Pancreas (tissue), 10 donors: ENCODE results near the gene RAI1. TPM values are rescaled to one million over a fixed set of nuclear protein-coding genes. Genes with fewer than 3 reads are reported as not detected.
A peak's percentile ranks its signal among the peaks of the same experiment; 100 is the strongest.

Experiments used
- ATAC-seq, 4 donors: fragments of 200-7000 bp; cut with Tn5 transposase; one replicate each; pipeline versions ENCODE4 v1.8.0 to v1.9.1; 2020; ENCODE audit warnings: mild to moderate bottlenecking in 4 of 4, moderate library complexity in 4 of 4
- DNase-seq, 6 donors: peaks; one replicate each; pipeline ENCODE4 v3.0.0-alpha.2; 2020
- FAIRE-seq: peaks from 2 replicates; lab custom pipeline; 2012; peaks lifted over from hg19 to GRCh38; lab: Jason Lieb, UNC
- H3K27ac ChIP-seq, 4 donors: fragments of 200-600 bp; sonication (generic); 1 replicate in 3 of 4; 2 replicates in 1 of 4; pipeline versions ENCODE4 v1.5.0 to v1.8.0; 2020
- H3K27me3 ChIP-seq, 4 donors: fragments of 200-600 bp; one replicate each; pipeline ENCODE4 v1.8.0; 2021
- H3K36me3 ChIP-seq, 3 donors: fragments of 200-600 bp; sonication (generic) in 1 of 3; one replicate each; pipeline versions ENCODE4 v1.5.0 to v1.8.0; 2020 to 2021
- H3K4me1 ChIP-seq, 3 donors: fragments of 200-600 bp; one replicate each; pipeline ENCODE4 v1.8.0; 2021
- H3K4me3 ChIP-seq, 4 donors: fragments of 200-600 bp; sonication (generic) in 2 of 4; one replicate each; pipeline versions ENCODE4 v1.5.0 to v1.8.0; 2020 to 2021
- H3K9me3 ChIP-seq, 4 donors: fragments of 200-600 bp; one replicate each; pipeline ENCODE4 v1.8.0; 2021
- WGBS, 2 donors: extraction: QIAGEN DNeasy Blood & Tissue Kit; methylation state at CpG; one replicate each; pipeline ENCODE4 v1.1.7; 2013; 5-methylcytosine and 5-hydroxymethylcytosine counted together
- intact Hi-C, 3 donors: fragments of 100-400 bp; cut with DNase I; formaldehyde crosslinking; loops; one replicate each; pipeline versions ENCODE4 v1.11.1 to v1.14.2; 2022
- polyA plus RNA-seq, 2 donors: library from polyadenylated mRNA; stranded (reverse); fragments of 200-250 nt; gene quantifications; one replicate each; pipeline ENCODE4 v1.2.3, GENCODE V29; 2013
- total RNA-seq, 6 donors: library from RNA; stranded (reverse); fragmentation: NEBNext Ultra II Directional in 4 of 6; extraction: Animal tissue kit (Norgen Biotek cat#: 25700) in 4 of 6; gene quantifications; one replicate each; pipeline versions ENCODE4 v1.2.1 to v1.2.4, GENCODE V29; 2021 to 2023
- TF ChIP-seq, protein P1 (sequence below), 4 donors: fragments of 200-600 bp; sonication (generic) in 3 of 4; IDR thresholded peaks; one replicate each; pipeline versions ENCODE4 v1.5.0 to v1.8.0; 2021; ENCODE audit warnings: antibody characterized with exemption in 4 of 4
- donor health status: healthy with polysubstance abuse.
- donor health status: DM: no; HTN: no; CAD: no; lungs with moderate emphysema.
- donor health status: DM: no; HTN: no; CAD: no.
- donor health status: control.
- donor health status: control.
- donor health status: Bipolar disorder and iron deficiency.
- donor health status: DM: yes; HTN: yes; CAD: no.
- donor health status: DM: no; HTN: no; CAD: no.
- donor health status: DM: no; HTN: no; CAD: no.
- donor health status: DM: yes; HTN: yes; CAD: no.

The RAI1 gene
- total and polyA plus RNA-seq, 8 donors, result 12.1 to 23.9 (median 16.7) TPM

DNA sequence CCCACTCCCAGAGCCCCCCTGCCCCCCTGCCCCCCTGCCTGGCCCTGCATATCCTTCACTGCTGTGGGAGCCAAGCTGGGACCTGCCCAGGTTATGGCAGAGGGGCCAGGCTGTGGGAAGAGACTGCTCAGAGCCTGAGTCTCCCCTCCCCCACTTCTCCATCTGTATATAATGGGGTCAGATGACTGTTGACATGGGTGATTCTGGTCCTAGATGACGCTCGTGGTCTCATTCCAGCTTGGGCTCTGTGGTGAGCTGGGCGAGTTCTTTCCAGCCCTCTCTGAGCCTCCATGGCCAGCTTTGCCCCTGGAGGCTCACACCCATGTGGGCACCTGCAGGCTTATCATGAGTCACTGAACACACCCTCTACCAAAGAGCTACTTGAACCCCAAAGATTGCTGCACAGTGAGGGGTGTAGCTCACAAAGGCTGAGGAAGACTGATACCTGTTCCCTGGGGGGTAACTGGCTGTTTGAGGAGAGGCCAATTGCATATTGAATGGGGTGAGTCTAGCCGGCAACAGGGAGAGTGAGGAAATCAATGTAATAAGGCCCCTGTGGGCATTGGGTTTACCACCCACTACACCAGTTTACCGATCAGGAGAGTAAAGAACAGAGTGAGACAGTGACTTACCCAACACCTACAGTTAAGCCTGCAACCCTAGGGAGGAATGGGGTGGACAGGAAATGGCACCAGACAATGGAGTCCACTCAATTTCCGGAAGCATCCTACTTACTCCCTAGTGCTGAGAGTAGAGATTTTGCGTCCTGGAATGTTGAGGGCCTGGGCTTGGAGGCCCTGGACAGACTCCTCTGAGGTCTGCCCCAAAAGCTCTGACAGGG lies 159.7 kb downstream of the RAI1 start:
- no peaks in the 10 kb centered on the region for H3K9me3 ChIP-seq
- H3K4me1 ChIP-seq, result peaks cover 34 to 52% (median 52%) of the 10 kb centered on the region in 3 donors
- H3K27ac ChIP-seq, result peak overlapping the region; percentile 94 to 99 (median 98)
- H3K36me3 ChIP-seq, result no peaks in the 10 kb centered on the region
- TF ChIP-seq, protein P1, sequence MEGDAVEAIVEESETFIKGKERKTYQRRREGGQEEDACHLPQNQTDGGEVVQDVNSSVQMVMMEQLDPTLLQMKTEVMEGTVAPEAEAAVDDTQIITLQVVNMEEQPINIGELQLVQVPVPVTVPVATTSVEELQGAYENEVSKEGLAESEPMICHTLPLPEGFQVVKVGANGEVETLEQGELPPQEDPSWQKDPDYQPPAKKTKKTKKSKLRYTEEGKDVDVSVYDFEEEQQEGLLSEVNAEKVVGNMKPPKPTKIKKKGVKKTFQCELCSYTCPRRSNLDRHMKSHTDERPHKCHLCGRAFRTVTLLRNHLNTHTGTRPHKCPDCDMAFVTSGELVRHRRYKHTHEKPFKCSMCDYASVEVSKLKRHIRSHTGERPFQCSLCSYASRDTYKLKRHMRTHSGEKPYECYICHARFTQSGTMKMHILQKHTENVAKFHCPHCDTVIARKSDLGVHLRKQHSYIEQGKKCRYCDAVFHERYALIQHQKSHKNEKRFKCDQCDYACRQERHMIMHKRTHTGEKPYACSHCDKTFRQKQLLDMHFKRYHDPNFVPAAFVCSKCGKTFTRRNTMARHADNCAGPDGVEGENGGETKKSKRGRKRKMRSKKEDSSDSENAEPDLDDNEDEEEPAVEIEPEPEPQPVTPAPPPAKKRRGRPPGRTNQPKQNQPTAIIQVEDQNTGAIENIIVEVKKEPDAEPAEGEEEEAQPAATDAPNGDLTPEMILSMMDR (IDR thresholded peaks at IDR 0.05), result no peak
- H3K27me3 ChIP-seq, result no peaks in the 10 kb centered on the region
- ATAC-seq (peak in 2 of 4 donors; percentile 0 to 1), FAIRE-seq (no peak), DNase-seq (no peak)
- peak overlapping the region in 2 of 4 donors; percentile 26 to 41 for H3K4me3 ChIP-seq
- intact Hi-C loops, result no loop called here
- 49 to 53% methylated on average over 7 of the region's 7 CpGs for WGBS, 2 donors

DNA sequence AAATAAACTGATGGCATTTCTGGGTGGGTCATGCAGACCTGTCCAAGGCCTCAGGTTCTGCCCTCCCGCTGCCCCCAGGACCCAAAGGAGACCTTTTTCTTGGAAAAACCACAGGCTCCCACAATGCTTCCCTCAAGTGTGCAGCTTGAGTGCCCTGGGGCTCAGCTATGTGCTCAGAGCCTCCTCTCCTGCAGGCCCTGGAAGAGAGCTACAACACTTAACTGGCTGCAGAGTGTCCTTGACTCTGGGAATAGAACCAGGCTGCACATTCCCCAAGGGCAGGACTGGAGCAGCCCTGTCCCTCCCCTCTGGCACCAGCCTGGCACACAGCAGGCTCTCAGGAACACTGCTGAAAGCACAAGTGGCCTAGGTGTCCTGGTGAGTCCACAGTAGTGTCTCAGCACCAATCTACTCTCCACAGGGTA lies 160.4 kb downstream of the RAI1 start:
- peak in 5 of 6 donors; percentile 74 to 88 (median 80) for DNase-seq
- Histone ChIP-seq H3K27me3 (no peaks in the 10 kb centered on the region), H3K9me3 (no peaks in the 10 kb centered on the region), H3K27ac (peak overlapping the region; percentile 94 to 99 (median 98)), H3K4me3 (no peak overlapping the region), H3K4me1 (peaks cover 34 to 52% (median 52%) of the 10 kb centered on the region in 3 donors), H3K36me3 (peaks cover 0 to 2% (median 0%) of the 10 kb centered on the region in 3 donors)
- TF ChIP-seq, protein P1 (IDR thresholded peaks at IDR 0.05), result no peak
- ATAC-seq, result peak; percentile 14 to 63 (median 42)
- FAIRE-seq, result no peak
- 44 to 45% methylated on average over 1 of the region's 1 CpG for WGBS, 2 donors
- intact Hi-C loops, result no loop called here

DNA sequence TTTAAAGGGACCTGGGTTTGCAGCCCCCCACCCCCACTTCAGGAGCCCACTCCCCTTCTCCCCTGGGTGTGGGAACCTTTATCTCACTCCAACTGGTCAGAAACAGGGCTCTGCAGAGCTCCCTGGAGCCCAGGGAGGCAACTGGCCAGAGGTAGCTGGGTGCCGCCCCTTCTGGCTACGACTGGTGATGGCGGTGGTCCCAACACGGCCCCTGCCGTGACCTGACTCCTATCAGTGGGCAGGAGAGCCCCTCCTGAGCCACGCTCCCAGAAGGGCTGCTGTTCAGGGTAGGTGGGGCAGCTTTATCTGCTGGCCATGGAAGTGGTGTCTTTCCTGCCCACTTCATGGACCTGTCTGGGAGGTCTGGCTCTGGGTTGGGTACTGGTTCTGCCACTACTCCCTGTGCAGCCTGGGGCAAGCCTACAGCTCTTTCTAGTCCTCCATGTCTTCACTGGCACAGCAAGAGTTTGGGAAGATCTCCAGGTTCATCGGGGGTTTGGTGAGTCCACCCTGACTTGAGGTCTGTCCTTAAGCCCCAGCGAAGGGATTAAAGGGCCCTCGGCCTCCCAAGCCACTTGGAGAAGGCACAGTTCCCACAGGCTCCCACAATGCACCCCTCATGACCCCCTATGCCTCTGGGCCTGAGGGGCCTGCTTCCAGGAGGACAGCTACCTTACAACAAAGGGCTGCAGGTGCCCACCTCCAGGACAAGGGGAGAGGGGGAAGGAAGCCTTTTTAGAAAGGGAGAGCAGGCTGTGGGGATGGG lies 161.0 kb downstream of the RAI1 start:
- Histone ChIP-seq H3K4me3 (no peak overlapping the region), H3K27me3 (no peaks in the 10 kb centered on the region), H3K9me3 (no peaks in the 10 kb centered on the region), H3K4me1 (peaks cover 30 to 48% (median 47%) of the 10 kb centered on the region in 3 donors), H3K36me3 (peaks cover 0 to 8% (median 0%) of the 10 kb centered on the region in 3 donors), H3K27ac (peak overlapping the region; percentile 94 to 99 (median 98))
- WGBS, 2 donors, result 40 to 46% methylated on average over 9 of the region's 9 CpGs
- TF ChIP-seq, protein P1 (IDR thresholded peaks at IDR 0.05), result no peak
- ATAC-seq (no peak), DNase-seq (peak in 2 of 6 donors; percentile 11 to 72), FAIRE-seq (no peak)
- intact Hi-C loops, result no loop called here

- no peak overlapping the region for H3K27ac ChIP-seq
- DNase-seq, result peak in 1 of 6 donors; percentile 47
- no peaks in the 10 kb centered on the region for H3K27me3 ChIP-seq
- H3K4me1 ChIP-seq, result peaks cover 24 to 40% (median 39%) of the 10 kb centered on the region in 3 donors
- no peak for ATAC-seq
- WGBS, 2 donors, result 65 to 67% methylated on average over 4 of the region's 4 CpGs
- H3K9me3 ChIP-seq, result no peaks in the 10 kb centered on the region
- peaks cover 0 to 8% (median 0%) of the 10 kb centered on the region in 3 donors for H3K36me3 ChIP-seq
- TF ChIP-seq, protein P1 (IDR thresholded peaks at IDR 0.05), result no peak
- no peak for FAIRE-seq
- intact Hi-C loops, result no loop called here
- no peak overlapping the region for H3K4me3 ChIP-seq
These were observed 161.8 kb downstream of the RAI1 start for GRCh38 chr17:17843096-17843495.
